Panc1 (cell line): ENCODE data around the gene CIB4.

Experiments
- POLR2AphosphoS5 ChIP-seq: IDR thresholded peaks from 2 replicates; pipeline ENCODE4 v1.6.1; 2012; ENCODE audit warnings: mild to moderate bottlenecking, low read depth, low read length, moderate library complexity
- SIN3A ChIP-seq: IDR thresholded peaks from 2 replicates; pipeline ENCODE4 v1.6.1; 2012; ENCODE audit warnings: low read depth, mild to moderate bottlenecking, low read length, moderate library complexity, borderline replicate concordance; ENCODE audit not compliant: insufficient read depth
- TCF7L2 ChIP-seq: IDR thresholded peaks from 2 replicates; pipeline ENCODE4 v1.6.1; 2011; ENCODE audit warnings: mild to moderate bottlenecking, low read depth, low read length, inconsistent platforms
- TF ChIP-seq, protein P1 (sequence below): fragments of 450-650 bp; IDR thresholded peaks from 2 replicates; pipeline ENCODE4 v1.5.1; 2017; ENCODE audit warnings: mild to moderate bottlenecking

DNA sequence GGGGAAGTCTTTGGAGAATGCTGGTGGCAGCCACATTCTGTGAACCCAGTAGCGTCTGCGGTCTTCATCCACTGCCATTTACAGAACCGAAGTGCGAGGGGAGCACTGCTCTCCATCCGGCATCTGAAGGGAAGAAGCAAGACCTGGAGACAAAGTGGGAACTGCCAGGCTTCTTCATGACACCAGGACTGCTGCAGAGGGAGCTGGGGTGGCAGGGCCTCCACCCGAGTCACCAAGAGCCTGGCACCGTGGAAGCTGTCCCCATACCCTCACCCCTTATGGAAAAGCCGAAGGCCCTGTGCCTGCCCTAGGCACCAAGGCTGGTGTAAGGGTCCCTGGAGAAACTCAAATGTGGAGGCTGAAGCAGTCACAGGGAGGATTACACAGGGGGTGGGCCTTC is 79.8 kb downstream of the CIB4 start:
- TF ChIP-seq, protein P1, sequence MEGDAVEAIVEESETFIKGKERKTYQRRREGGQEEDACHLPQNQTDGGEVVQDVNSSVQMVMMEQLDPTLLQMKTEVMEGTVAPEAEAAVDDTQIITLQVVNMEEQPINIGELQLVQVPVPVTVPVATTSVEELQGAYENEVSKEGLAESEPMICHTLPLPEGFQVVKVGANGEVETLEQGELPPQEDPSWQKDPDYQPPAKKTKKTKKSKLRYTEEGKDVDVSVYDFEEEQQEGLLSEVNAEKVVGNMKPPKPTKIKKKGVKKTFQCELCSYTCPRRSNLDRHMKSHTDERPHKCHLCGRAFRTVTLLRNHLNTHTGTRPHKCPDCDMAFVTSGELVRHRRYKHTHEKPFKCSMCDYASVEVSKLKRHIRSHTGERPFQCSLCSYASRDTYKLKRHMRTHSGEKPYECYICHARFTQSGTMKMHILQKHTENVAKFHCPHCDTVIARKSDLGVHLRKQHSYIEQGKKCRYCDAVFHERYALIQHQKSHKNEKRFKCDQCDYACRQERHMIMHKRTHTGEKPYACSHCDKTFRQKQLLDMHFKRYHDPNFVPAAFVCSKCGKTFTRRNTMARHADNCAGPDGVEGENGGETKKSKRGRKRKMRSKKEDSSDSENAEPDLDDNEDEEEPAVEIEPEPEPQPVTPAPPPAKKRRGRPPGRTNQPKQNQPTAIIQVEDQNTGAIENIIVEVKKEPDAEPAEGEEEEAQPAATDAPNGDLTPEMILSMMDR, result no peak
- TF ChIP-seq POLR2AphosphoS5 (no peak), TCF7L2 (no peak), SIN3A (no peak)
